Cardiac fibroblast (primary cell): Measurements from ENCODE around the gene ZC3H12C.
"Not testable (repeated sequence)": the region's sequence is repeated elsewhere in the genome, so short reads cannot be mapped to it uniquely, and the experiment has no call there.

Experiments
- DNase-seq, 2 donors: peaks; one replicate each; pipeline versions ENCODE4 v3.0.0 to v3.0.0-alpha.2; 2010; ENCODE audit warnings: low read depth in 2 of 2
- H3K4me3 ChIP-seq, 2 donors: replicated peaks in 1 of 2; 1 replicate in 1 of 2; 2 replicates in 1 of 2; pipeline ENCODE4 v1.5.1; 2011; ENCODE audit warnings: low read depth in 2 of 2, low read length in 2 of 2, mild to moderate bottlenecking in 2 of 2, moderate library complexity in 1 of 2
- CTCF ChIP-seq: IDR thresholded peaks from one replicate; pipeline ENCODE4 v1.5.1; 2011; ENCODE audit warnings: low read depth, mild to moderate bottlenecking, low read length, inconsistent platforms

ZC3H12C gene

DNA sequence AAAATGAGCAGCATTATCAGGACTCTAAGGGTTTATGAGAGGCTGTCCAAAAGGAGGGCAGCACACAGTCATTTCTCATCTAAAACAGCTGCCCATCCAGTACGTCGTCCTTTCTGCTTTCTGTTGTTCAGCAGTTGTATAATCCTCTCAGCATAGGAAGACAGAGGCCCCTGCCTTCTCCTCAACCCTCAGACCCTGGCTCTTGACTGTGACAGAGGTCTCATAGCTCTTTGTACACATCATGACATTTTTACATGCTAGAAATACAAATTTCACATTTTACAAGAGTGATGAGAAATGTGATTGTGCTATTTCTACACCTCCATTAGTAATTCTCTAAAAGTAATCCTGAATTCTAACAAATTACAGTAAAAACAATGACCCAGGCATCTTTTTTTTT lies 36.2 kb upstream of the ZC3H12C start:
- TF ChIP-seq CTCF, result no peak
- H3K4me3 ChIP-seq, result no peak overlapping the region
- DNase-seq, result no peak

DNA sequence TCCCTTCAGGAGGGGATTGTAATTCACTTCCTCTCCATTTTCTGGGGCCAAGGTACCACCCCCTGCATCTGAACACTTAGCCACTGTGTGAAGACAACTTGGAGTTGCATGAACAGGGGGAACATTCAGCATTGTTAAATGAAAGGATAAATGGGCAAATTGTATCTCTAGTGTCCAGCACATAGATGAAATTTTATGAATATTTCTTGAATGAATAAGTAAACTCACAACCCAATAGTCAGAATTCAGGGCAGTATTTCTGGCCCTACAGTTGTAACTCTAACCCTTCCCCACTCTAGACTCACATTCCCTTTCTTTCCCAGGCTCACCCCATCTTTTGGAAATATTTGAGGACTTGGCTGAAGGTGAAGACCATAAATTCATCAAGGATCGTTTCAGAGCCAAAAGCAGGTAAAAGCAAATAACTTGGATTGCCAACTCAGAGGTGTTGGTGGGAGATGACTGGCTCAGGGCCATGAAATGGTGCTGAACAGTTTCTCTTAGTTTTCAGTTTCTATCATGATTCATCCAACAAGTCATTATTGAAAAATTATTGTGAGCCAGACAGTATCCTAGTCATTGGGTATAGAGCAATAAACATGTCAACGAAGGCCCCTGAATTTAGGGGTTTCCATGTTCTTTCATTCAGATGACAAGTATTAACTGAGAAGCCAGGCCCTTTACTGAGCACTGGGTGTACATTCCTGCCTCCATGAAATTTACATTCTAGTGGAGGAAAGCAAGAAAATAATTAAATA lies 33.3 kb upstream of the ZC3H12C start:
- no peak overlapping the region for H3K4me3 ChIP-seq
- DNase-seq, result peak; percentile 19 to 41
- no peak for TF ChIP-seq CTCF

DNA sequence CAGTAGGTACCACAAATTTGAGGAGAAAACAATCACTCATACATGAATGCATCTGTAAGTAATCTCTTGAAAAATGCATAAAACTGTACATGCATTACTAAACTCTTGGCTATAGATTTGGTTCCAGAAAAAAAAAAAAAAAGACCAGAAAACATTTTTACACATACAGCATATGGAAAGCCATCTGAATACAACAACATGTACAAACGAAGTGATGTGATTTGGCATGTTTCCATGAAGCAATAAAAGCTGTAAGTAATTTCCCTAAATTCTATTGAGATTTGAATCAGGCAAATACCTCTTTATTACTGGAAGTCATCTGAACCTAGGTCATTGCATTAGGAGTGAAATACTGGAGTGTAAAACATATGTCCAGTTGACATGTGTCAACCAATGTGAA lies 31.9 kb upstream of the ZC3H12C start:
- no peak for TF ChIP-seq CTCF
- no peak overlapping the region for H3K4me3 ChIP-seq
- no peak for DNase-seq

DNA sequence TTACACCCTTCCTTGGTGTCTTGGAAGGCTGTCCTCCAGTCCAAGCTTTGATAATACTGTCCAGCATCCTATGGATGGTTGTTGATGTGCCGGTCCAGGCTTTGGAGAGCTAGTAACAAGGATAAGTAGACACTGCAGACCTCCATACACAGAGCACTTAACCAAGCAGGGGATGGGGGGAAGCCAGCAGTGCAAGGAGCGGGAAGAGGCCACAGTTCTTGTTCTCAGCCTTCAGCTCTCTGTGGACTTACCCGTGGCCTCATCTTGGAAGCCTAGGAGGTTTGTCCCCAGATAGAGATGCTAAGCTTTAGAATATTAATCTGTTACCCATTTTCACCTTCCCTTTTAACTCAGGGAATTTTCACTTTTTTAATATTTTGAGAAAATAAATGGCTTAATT lies 30.9 kb upstream of the ZC3H12C start:
- no peak overlapping the region for H3K4me3 ChIP-seq
- no peak for TF ChIP-seq CTCF
- DNase-seq, result no peak

GRCh38 chr11:110065189-110065588 lies 28.0 kb upstream of the ZC3H12C start:
- H3K4me3 ChIP-seq, result no peak overlapping the region
- TF ChIP-seq CTCF, result no peak
- no peak for DNase-seq

GRCh38 chr11:110068001-110068400 lies 25.2 kb upstream of the ZC3H12C start:
- not testable (repeated sequence) for H3K4me3 ChIP-seq, DNase-seq

DNA sequence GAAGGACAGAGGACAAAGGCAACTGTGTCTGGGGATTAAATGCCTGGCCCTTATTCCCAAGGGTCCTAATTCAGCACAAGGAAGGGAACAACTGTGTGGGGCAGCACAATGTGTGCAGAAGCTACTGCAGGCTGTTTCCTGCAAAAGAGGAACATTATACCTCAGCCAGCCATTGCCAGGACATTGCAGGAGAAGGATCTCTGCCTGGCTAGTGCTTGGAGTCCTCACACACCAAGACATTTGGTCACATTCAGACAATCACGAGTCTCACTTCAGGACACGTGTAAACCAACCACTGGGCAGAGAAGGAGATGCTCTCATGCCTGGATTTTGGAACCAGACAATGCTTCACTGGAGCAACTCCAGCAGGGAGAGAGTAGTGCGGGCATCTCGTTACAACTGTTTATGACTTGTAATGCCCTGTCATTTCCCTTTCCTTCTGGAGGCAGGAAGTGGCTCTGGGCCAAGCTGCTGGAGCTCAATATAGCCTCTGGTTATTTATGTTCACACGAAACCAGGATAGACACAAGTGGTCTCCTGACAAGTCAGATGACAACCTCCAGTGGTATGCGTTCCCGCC lies 23.9 kb upstream of the ZC3H12C start:
- no peak overlapping the region for H3K4me3 ChIP-seq
- peak; percentile 89 to 90 for DNase-seq
- TF ChIP-seq CTCF, result no peak
